Endothelial cell of umbilical vein (primary cell): ENCODE data around the gene CDC42SE2. TPM values are rescaled to one million over a fixed set of nuclear protein-coding genes. Genes with fewer than 3 reads are reported as not detected.

Experiments
- BruUV-seq: library from RNA; stranded (reverse); fragments of 400-500 nt; replicated peaks from 2 replicates; lab custom pipeline; 2021; lab: Mats Ljungman, UMichigan
- CTCF ChIA-PET: fragments of 300-600, 350-600 bp; sonication (Branson Sonifier 250); formaldehyde crosslinking; loops from one replicate; lab custom pipeline; 2021; ENCODE audit warnings: antibody characterized with exemption, inconsistent platforms; lab: Charles Lee
- POLR2A ChIA-PET: fragments of 300-600, 350-600 bp; sonication (Branson Sonifier 250); formaldehyde crosslinking; loops from one replicate; lab custom pipeline; 2021; ENCODE audit warnings: antibody characterized with exemption, inconsistent platforms; lab: Charles Lee
- DNase-seq: peaks from one replicate; pipeline ENCODE4 v3.0.0-alpha.2; 2011; ENCODE audit warnings: low read depth, low spot score
- FAIRE-seq: peaks from 2 replicates; lab custom pipeline; 2011; peaks lifted over from hg19 to GRCh38; lab: Jason Lieb, UNC
- H2AFZ ChIP-seq: 2 replicates; pipeline ENCODE4 v1.6.0; 2012; ENCODE audit warnings: low read depth, low read length, control low read depth, inconsistent platforms
- H3K27ac ChIP-seq: 2 replicates; pipeline ENCODE4 v1.5.1; 2011; ENCODE audit warnings: low read depth, mild to moderate bottlenecking, control low read depth, low read length, moderate library complexity; ENCODE audit not compliant: insufficient read depth
- H3K27me3 ChIP-seq, 2 experiments: 2 replicates each; pipeline versions ENCODE4 v1.6.0 to v1.6.1; 2011; ENCODE audit warnings: low read length in 2 of 2, mixed read lengths in 1 of 2; ENCODE audit not compliant: control insufficient read depth in 2 of 2, insufficient read depth in 2 of 2
- H3K36me3 ChIP-seq, 2 experiments: 2 replicates in 1 of 2; 3 replicates in 1 of 2; pipeline ENCODE4 v1.5.1; 2011; ENCODE audit warnings: low read length in 2 of 2, mild to moderate bottlenecking in 1 of 2, moderate library complexity in 1 of 2; ENCODE audit not compliant: control insufficient read depth in 2 of 2, insufficient read depth in 2 of 2; ENCODE audit errors: extremely low read depth in 1 of 2
- H3K4me1 ChIP-seq: 3 replicates; pipeline ENCODE4 v1.5.1; 2011; ENCODE audit warnings: mild to moderate bottlenecking, low read length; ENCODE audit not compliant: control insufficient read depth, insufficient read depth; ENCODE audit errors: extremely low read depth
- H3K4me2 ChIP-seq: 2 replicates; pipeline ENCODE4 v1.6.1; 2011; ENCODE audit warnings: low read length, control low read depth, mixed read lengths; ENCODE audit not compliant: insufficient read depth
- H3K4me3 ChIP-seq, 3 experiments: fragments of 200-600 bp in 1 of 3; sonication (generic), shearing (Covaris generic) in 1 of 3; replicated peaks in 1 of 3; 2 replicates each; pipeline ENCODE4 v1.5.1; 2011 to 2016; ENCODE audit warnings: control low read depth in 3 of 3, low read length in 3 of 3, mild to moderate bottlenecking in 2 of 3, inconsistent platforms in 1 of 3, low read depth in 1 of 3, moderate library complexity in 1 of 3; ENCODE audit not compliant: insufficient read depth in 1 of 3
- H3K79me2 ChIP-seq: 2 replicates; pipeline ENCODE4 v1.6.0; 2012; ENCODE audit warnings: low read length, inconsistent platforms; ENCODE audit not compliant: control insufficient read depth, insufficient read depth
- H3K9ac ChIP-seq: replicated peaks from 2 replicates; pipeline ENCODE3; 2011; ENCODE audit warnings: low read length, control low read depth; ENCODE audit not compliant: insufficient read depth; ENCODE audit errors: extremely low read depth
- H3K9me1 ChIP-seq: replicated peaks from 3 replicates; pipeline ENCODE4 v1.6.0; 2011; ENCODE audit warnings: mild to moderate bottlenecking, low read length; ENCODE audit not compliant: control insufficient read depth, insufficient read depth; ENCODE audit errors: extremely low read depth
- H3K9me3 ChIP-seq: replicated peaks from 2 replicates; pipeline ENCODE4 v1.5.1; 2012; ENCODE audit warnings: low read length, inconsistent platforms; ENCODE audit not compliant: control insufficient read depth, insufficient read depth
- H4K20me1 ChIP-seq: replicated peaks from 2 replicates; pipeline ENCODE3; 2011; ENCODE audit warnings: mild to moderate bottlenecking, low read length; ENCODE audit not compliant: control insufficient read depth, insufficient read depth; ENCODE audit errors: extremely low read depth
- CTCF ChIP-seq, 2 donors: IDR thresholded peaks; 1 replicate in 1 of 2; 2 replicates in 1 of 2; pipeline ENCODE4 v1.5.1; 2011; ENCODE audit warnings: low read length in 2 of 2, mild to moderate bottlenecking in 2 of 2, moderate library complexity in 2 of 2, control low read depth in 1 of 2, inconsistent platforms in 1 of 2, low read depth in 1 of 2; ENCODE audit not compliant: insufficient read depth in 1 of 2; ENCODE audit errors: extremely low read depth in 1 of 2
- EZH2 ChIP-seq: IDR thresholded peaks from 2 replicates; pipeline ENCODE4 v1.6.1; 2012; ENCODE audit warnings: borderline replicate concordance, low read depth, mild to moderate bottlenecking, moderate library complexity, low read length, inconsistent platforms; ENCODE audit not compliant: severe bottlenecking
- FOS ChIP-seq: IDR thresholded peaks from 2 replicates; pipeline ENCODE4 v1.6.1; 2011; ENCODE audit warnings: mild to moderate bottlenecking, low read length, moderate library complexity, borderline replicate concordance; ENCODE audit not compliant: insufficient read depth
- GATA2 ChIP-seq: IDR thresholded peaks from 2 replicates; pipeline ENCODE4 v1.7.0; 2011; ENCODE audit warnings: low read depth, mild to moderate bottlenecking, moderate library complexity, mixed read lengths, low read length; ENCODE audit not compliant: insufficient read length, insufficient read depth
- JUN ChIP-seq: IDR thresholded peaks from 2 replicates; pipeline ENCODE4 v1.6.1; 2011; ENCODE audit warnings: borderline replicate concordance, low read depth; ENCODE audit not compliant: insufficient read length, insufficient read depth
- MYC ChIP-seq: IDR thresholded peaks from one replicate; pipeline ENCODE4 v1.6.1; 2011; ENCODE audit warnings: mild to moderate bottlenecking, low read depth, low read length
- POLR2A ChIP-seq: IDR thresholded peaks from 2 replicates; pipeline ENCODE4 v1.6.1; 2012; ENCODE audit warnings: low read depth, mild to moderate bottlenecking, control low read depth, low read length
- POLR2AphosphoS5 ChIP-seq: IDR thresholded peaks from 2 replicates; pipeline ENCODE4 v1.6.1; 2012; ENCODE audit warnings: low read depth, mild to moderate bottlenecking, control low read depth, low read length, moderate library complexity; ENCODE audit not compliant: insufficient read depth
- dilution Hi-C: fragments of 300-500 bp; cut with MboI; formaldehyde crosslinking; loops from one replicate; pipeline ENCODE4 v1.15.0; 2019; ENCODE audit warnings: low sequenced_read_pairs; ENCODE audit not compliant: extremely low pct_ligation_motif_present
- intact Hi-C: fragments of 100-400 bp; cut with micrococcal nuclease; formaldehyde crosslinking; loops from one replicate; pipeline ENCODE4 v1.10.0; 2022
- polyA plus RNA-seq, 4 experiments: library from polyadenylated mRNA; depleted of rRNA in 3 of 4; stranded (reverse) in 3 of 4; unstranded in 1 of 4; fragments of >200 nt; gene quantifications; 2 replicates each; pipeline versions ENCODE4 v1.2.1 to v1.2.3, GENCODE V29; 2011 to 2012; ENCODE audit warnings: missing spikeins in 1 of 4
- total RNA-seq: library from RNA; stranded (reverse); gene quantifications from 2 replicates; pipeline ENCODE4 v1.2.3, GENCODE V29; 2021

The CDC42SE2 gene
- total and polyA plus RNA-seq, 2 donors (not counting 3 experiments of a cell fraction or from before 2014, with no cell fraction given), result 14.7 to 21.9 TPM

- H3K36me3 ChIP-seq, result peaks cover 0 to 2% of the 10 kb centered on the region in 2 experiments
- no peaks in the 10 kb centered on the region for H3K9me3 ChIP-seq
- H3K4me1 ChIP-seq, result peaks cover 6% of the 10 kb centered on the region
- H3K4me3 ChIP-seq, result no peak overlapping the region
- no peaks in the 10 kb centered on the region for H4K20me1 ChIP-seq
- no peak overlapping the region for H3K9ac ChIP-seq
- dilution Hi-C loops, result no loop called here
- FAIRE-seq, result no peak
- CTCF ChIA-PET, result interaction anchor here (1.5 kb wide), 1 partner anchor 53 kb away, joined by 4 read pairs; no protein-coding TSS in a partner anchor
- no TSS peak for BruUV-seq
- peaks cover 16% of the 10 kb centered on the region for H3K79me2 ChIP-seq
- intact Hi-C loops, result loop anchor here (5.0 kb wide), 1 partner anchor 136 kb away; no protein-coding TSS in a partner anchor
- H2AFZ ChIP-seq, result no peak overlapping the region
- H3K9me1 ChIP-seq, result no peaks in the 10 kb centered on the region
- no peak overlapping the region for H3K27ac ChIP-seq
- no peak for DNase-seq
- POLR2A ChIA-PET, result no interaction called here
- H3K4me2 ChIP-seq, result no peak overlapping the region
- TF ChIP-seq GATA2 (no peak), EZH2 (no peak), FOS (no peak), POLR2A (no peak), JUN (no peak), POLR2AphosphoS5 (no peak), CTCF (IDR thresholded peaks at IDR 0.05; ENCODE audit: extremely low read depth in 1 of 2, insufficient read depth in 1 of 2, low read depth in 1 of 2, low read length in 2 of 2) (no peak), MYC (no peak)
- H3K27me3 ChIP-seq, result no peaks in the 10 kb centered on the region
Measured at GRCh38 chr5:131323378-131323777, 59.5 kb downstream of the CDC42SE2 start.
